Type B pancreatic cell (in vitro differentiated cells): Measurements from ENCODE around the gene ZSWIM3. TPM values are rescaled to one million over a fixed set of nuclear protein-coding genes. Genes with fewer than 3 reads are reported as not detected.
"Not testable (repeated sequence)": the region's sequence is repeated elsewhere in the genome, so short reads cannot be mapped to it uniquely, and the experiment has no call there.

Source experiments
- DNase-seq: peaks from one replicate; pipeline ENCODE4 v3.0.0; 2021; ENCODE audit warnings: mixed read lengths; ENCODE audit not compliant: unreplicated experiment; ENCODE audit errors: extremely low spot score
- H3K27ac Mint-ChIP-seq: 2 replicates; pipeline ENCODE4 v1.8.0; 2021; ENCODE audit warnings: mild to moderate bottlenecking, mixed read lengths
- H3K27me3 Mint-ChIP-seq: 2 replicates; pipeline ENCODE4 v1.8.0; 2021; ENCODE audit warnings: mixed read lengths
- H3K36me3 Mint-ChIP-seq: 2 replicates; pipeline ENCODE4 v1.8.0; 2021; ENCODE audit warnings: mixed read lengths
- H3K4me1 Mint-ChIP-seq: one replicate; pipeline ENCODE4 v1.8.0; 2021; ENCODE audit warnings: mixed read lengths; ENCODE audit not compliant: unreplicated experiment
- H3K4me3 Mint-ChIP-seq: 2 replicates; pipeline ENCODE4 v1.8.0; 2021; ENCODE audit warnings: mild to moderate bottlenecking, mixed read lengths
- H3K9me3 Mint-ChIP-seq: 2 replicates; pipeline ENCODE4 v1.8.0; 2021; ENCODE audit warnings: mixed read lengths
- total RNA-seq: library from RNA; stranded (reverse); gene quantifications from 2 replicates; pipeline ENCODE4 v1.2.1, GENCODE V29; 2021; ENCODE audit warnings: low replicate concordance
- TF ChIP-seq, protein P1 (sequence below): fragments of 200-600 bp; sonication (generic); conservative IDR thresholded peaks from 2 replicates; pipeline ENCODE4 v1.5.0; 2021; ENCODE audit warnings: antibody characterized with exemption, mild to moderate bottlenecking

The ZSWIM3 gene
- total RNA-seq, 1 donor from 2014 or later, result 4.7 TPM

DNA sequence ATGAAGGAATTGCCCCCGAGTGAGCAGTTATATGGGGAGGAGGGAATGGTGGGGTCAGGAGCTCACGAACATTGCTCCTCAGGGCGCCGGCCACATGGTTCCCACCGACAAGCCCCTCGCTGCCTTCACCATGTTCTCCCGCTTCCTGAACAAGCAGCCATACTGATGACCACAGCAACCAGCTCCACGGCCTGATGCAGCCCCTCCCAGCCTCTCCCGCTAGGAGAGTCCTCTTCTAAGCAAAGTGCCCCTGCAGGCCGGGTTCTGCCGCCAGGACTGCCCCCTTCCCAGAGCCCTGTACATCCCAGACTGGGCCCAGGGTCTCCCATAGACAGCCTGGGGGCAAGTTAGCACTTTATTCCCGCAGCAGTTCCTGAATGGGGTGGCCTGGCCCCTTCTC, 40.9 kb downstream of the ZSWIM3 start:
- no peaks in the 10 kb centered on the region for H3K27me3 Mint-ChIP-seq
- no peaks in the 10 kb centered on the region for H3K9me3 Mint-ChIP-seq
- H3K36me3 Mint-ChIP-seq, result peaks cover 13% of the 10 kb centered on the region
- no peak overlapping the region for H3K27ac Mint-ChIP-seq
- no peak overlapping the region for H3K4me3 Mint-ChIP-seq
- TF ChIP-seq, protein P1, sequence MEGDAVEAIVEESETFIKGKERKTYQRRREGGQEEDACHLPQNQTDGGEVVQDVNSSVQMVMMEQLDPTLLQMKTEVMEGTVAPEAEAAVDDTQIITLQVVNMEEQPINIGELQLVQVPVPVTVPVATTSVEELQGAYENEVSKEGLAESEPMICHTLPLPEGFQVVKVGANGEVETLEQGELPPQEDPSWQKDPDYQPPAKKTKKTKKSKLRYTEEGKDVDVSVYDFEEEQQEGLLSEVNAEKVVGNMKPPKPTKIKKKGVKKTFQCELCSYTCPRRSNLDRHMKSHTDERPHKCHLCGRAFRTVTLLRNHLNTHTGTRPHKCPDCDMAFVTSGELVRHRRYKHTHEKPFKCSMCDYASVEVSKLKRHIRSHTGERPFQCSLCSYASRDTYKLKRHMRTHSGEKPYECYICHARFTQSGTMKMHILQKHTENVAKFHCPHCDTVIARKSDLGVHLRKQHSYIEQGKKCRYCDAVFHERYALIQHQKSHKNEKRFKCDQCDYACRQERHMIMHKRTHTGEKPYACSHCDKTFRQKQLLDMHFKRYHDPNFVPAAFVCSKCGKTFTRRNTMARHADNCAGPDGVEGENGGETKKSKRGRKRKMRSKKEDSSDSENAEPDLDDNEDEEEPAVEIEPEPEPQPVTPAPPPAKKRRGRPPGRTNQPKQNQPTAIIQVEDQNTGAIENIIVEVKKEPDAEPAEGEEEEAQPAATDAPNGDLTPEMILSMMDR, result no peak
- no peak for DNase-seq
- no peaks in the 10 kb centered on the region for H3K4me1 Mint-ChIP-seq

DNA sequence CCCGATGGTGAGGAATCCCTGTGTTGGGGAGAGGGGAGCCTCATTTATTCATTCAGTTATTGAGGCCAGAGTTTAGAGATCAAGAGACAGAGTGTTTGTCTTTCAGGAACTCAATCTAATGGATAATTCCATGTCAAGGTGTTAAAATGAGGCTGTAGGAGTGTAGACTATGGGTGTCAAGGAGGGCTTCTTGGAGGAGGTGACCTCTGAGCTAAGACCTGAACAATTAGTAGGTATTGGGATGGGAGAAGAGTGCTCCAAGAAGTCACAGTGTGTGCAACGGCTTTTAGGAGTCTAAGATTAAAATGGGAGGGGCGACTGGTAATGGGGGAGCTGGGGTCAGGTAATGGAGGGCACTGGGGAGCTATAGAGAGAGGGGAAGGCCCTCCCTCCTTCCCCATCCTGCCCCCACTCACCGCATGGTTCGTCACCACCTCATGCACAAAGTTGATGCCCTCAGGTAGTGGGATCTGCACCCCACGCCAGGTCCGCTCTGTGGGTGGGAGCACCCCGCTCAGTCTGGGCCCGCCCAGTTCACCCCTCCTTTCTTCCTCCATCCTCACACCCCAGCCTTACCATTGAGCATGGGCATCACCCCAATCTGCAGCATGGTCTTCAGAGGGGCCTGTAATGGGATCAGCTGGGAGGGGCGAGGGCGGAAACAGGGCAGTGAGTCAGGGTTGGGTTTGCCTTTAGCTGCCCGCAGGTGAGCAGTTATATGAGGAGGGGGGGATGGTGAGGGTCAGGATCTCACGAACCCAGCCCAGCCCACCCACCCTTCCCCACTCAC, 41.8 kb downstream of the ZSWIM3 start:
- peaks cover 9% of the 10 kb centered on the region for H3K36me3 Mint-ChIP-seq
- no peaks in the 10 kb centered on the region for H3K27me3 Mint-ChIP-seq
- TF ChIP-seq, protein P1, result no peak
- H3K27ac Mint-ChIP-seq, result no peak overlapping the region
- no peak overlapping the region for H3K4me3 Mint-ChIP-seq
- no peak for DNase-seq
- H3K4me1 Mint-ChIP-seq, result no peaks in the 10 kb centered on the region
- H3K9me3 Mint-ChIP-seq, result no peaks in the 10 kb centered on the region

DNA sequence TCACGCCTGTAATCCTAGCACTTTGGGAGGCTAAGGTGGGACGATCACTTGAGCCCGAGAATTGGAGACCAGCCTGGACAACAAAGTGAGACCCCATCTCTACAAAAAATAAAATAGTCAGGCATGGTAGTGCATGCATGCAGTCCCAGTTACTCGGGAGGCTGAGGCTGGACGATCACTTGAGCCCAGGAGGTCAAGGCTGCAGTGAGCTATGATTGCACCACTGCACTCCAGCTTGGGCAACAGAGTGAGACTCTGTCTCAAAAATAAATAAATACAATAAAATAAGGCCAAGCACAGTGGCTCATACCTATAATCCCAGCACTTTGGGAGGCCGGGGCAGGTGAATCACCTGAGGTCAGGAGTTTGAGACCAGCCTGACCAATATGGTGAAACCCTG, 43.9 kb downstream of the ZSWIM3 start:
- H3K4me1 Mint-ChIP-seq, H3K9me3 Mint-ChIP-seq, H3K27me3 Mint-ChIP-seq, H3K4me3 Mint-ChIP-seq, H3K36me3 Mint-ChIP-seq, DNase-seq, H3K27ac Mint-ChIP-seq: not testable (repeated sequence)

DNA sequence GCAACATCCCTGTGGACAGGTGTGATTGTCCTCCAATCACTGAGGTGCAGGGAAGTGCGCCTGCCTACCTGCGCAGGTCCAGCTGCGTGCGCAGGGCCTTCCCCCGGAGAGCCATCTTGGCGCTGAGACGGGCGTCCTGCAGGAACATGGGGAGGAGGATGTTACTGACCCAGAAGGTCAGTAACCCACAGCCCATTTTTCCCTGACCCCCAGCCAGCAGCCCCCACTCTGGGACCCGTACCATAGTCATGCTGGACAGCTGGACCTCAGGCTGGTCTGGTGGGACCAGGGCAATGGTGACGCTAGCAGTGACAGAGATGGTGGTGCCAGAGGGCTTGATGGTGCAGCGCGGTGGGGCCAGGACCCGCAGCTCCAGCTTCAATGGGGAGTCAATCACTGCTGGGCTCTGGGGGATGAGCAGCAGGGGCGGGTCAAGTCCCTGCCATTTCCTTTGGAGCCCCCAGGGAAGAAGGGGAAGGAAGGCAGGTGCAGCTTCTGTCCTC, 44.8 kb downstream of the ZSWIM3 start:
- no peaks in the 10 kb centered on the region for H3K4me1 Mint-ChIP-seq
- H3K27me3 Mint-ChIP-seq, result no peaks in the 10 kb centered on the region
- no peaks in the 10 kb centered on the region for H3K9me3 Mint-ChIP-seq
- no peak overlapping the region for H3K27ac Mint-ChIP-seq
- H3K36me3 Mint-ChIP-seq, result peaks cover 9% of the 10 kb centered on the region
- TF ChIP-seq, protein P1, result no peak
- no peak for DNase-seq
- no peak overlapping the region for H3K4me3 Mint-ChIP-seq

DNA sequence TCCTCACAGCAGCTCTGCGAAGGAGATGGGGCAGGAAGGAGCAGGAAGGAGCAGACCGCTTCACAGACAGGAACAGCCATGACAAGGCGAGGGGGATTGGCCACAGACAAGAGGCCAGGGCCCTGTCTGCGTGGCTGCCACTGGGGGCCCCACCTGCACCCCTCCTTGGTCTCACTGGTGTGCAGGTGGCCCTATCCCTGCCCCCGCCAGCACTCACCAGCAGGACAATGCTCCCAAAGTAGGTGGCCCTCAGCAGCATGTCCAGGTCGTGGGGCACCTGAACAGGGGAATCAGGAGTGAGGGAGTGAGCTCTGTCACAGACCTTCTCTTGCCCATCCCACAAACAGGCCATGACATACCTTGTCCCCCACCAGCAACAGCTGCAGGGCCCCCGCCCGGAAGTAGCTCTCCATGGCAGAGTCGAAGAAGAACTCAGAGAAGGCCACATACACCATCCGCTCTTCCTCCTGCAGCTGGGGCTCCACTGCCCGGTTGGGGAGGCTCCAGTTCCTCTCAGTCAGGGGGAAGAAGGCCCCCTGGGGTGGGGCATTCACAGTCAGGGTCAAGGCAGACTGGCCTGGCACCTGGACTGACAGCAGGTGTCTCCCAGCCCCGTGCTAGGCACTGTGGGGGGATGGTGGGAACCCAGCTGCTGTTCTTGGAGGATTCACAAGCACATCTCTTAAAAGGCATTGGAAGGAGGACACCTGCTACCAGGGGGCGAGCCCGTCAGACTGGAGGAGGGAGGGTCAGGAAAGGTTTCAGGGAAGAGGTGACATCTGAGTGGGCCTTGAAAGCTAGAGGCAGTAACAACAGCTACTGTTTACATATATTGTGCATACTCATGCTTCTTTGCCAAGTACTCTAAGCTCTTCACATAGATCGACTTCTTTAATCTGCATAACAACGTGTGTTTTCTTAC, 47.4 kb downstream of the ZSWIM3 start:
- Mint-ChIP-seq H3K4me3 (no peak overlapping the region), H3K27ac (no peak overlapping the region)

More for the DNA sequence above, 47.4 kb downstream of the ZSWIM3 start:
- Mint-ChIP-seq H3K9me3 (no peaks in the 10 kb centered on the region), H3K36me3 (peaks cover 5% of the 10 kb centered on the region), H3K4me1 (no peaks in the 10 kb centered on the region), H3K27me3 (no peaks in the 10 kb centered on the region)
- DNase-seq, result no peak
- TF ChIP-seq, protein P1, result no peak
